Endothelial cell of umbilical vein (primary cell): ENCODE data around the gene SDK2. TPM values are rescaled to one million over a fixed set of nuclear protein-coding genes. Genes with fewer than 3 reads are reported as not detected.

Experiments used
- BruUV-seq: library from RNA; stranded (reverse); fragments of 400-500 nt; replicated peaks from 2 replicates; lab custom pipeline; 2021; lab: Mats Ljungman, UMichigan
- CTCF ChIA-PET: fragments of 300-600, 350-600 bp; sonication (Branson Sonifier 250); formaldehyde crosslinking; loops from one replicate; lab custom pipeline; 2021; ENCODE audit warnings: antibody characterized with exemption, inconsistent platforms; lab: Charles Lee
- POLR2A ChIA-PET: fragments of 300-600, 350-600 bp; sonication (Branson Sonifier 250); formaldehyde crosslinking; loops from one replicate; lab custom pipeline; 2021; ENCODE audit warnings: antibody characterized with exemption, inconsistent platforms; lab: Charles Lee
- DNase-seq: peaks from one replicate; pipeline ENCODE4 v3.0.0-alpha.2; 2011; ENCODE audit warnings: low read depth, low spot score
- FAIRE-seq: peaks from 2 replicates; lab custom pipeline; 2011; peaks lifted over from hg19 to GRCh38; lab: Jason Lieb, UNC
- H2AFZ ChIP-seq: 2 replicates; pipeline ENCODE4 v1.6.0; 2012; ENCODE audit warnings: low read depth, low read length, control low read depth, inconsistent platforms
- H3K27ac ChIP-seq: 2 replicates; pipeline ENCODE4 v1.5.1; 2011; ENCODE audit warnings: low read depth, mild to moderate bottlenecking, control low read depth, low read length, moderate library complexity; ENCODE audit not compliant: insufficient read depth
- H3K27me3 ChIP-seq, 2 experiments: 2 replicates each; pipeline versions ENCODE4 v1.6.0 to v1.6.1; 2011; ENCODE audit warnings: low read length in 2 of 2, mixed read lengths in 1 of 2; ENCODE audit not compliant: control insufficient read depth in 2 of 2, insufficient read depth in 2 of 2
- H3K36me3 ChIP-seq, 2 experiments: 2 replicates in 1 of 2; 3 replicates in 1 of 2; pipeline ENCODE4 v1.5.1; 2011; ENCODE audit warnings: low read length in 2 of 2, mild to moderate bottlenecking in 1 of 2, moderate library complexity in 1 of 2; ENCODE audit not compliant: control insufficient read depth in 2 of 2, insufficient read depth in 2 of 2; ENCODE audit errors: extremely low read depth in 1 of 2
- H3K4me1 ChIP-seq: 3 replicates; pipeline ENCODE4 v1.5.1; 2011; ENCODE audit warnings: mild to moderate bottlenecking, low read length; ENCODE audit not compliant: control insufficient read depth, insufficient read depth; ENCODE audit errors: extremely low read depth
- H3K4me2 ChIP-seq: 2 replicates; pipeline ENCODE4 v1.6.1; 2011; ENCODE audit warnings: low read length, control low read depth, mixed read lengths; ENCODE audit not compliant: insufficient read depth
- H3K4me3 ChIP-seq, 3 experiments: fragments of 200-600 bp in 1 of 3; sonication (generic), shearing (Covaris generic) in 1 of 3; replicated peaks in 1 of 3; 2 replicates each; pipeline ENCODE4 v1.5.1; 2011 to 2016; ENCODE audit warnings: control low read depth in 3 of 3, low read length in 3 of 3, mild to moderate bottlenecking in 2 of 3, inconsistent platforms in 1 of 3, low read depth in 1 of 3, moderate library complexity in 1 of 3; ENCODE audit not compliant: insufficient read depth in 1 of 3
- H3K79me2 ChIP-seq: 2 replicates; pipeline ENCODE4 v1.6.0; 2012; ENCODE audit warnings: low read length, inconsistent platforms; ENCODE audit not compliant: control insufficient read depth, insufficient read depth
- H3K9ac ChIP-seq: replicated peaks from 2 replicates; pipeline ENCODE3; 2011; ENCODE audit warnings: low read length, control low read depth; ENCODE audit not compliant: insufficient read depth; ENCODE audit errors: extremely low read depth
- H3K9me1 ChIP-seq: replicated peaks from 3 replicates; pipeline ENCODE4 v1.6.0; 2011; ENCODE audit warnings: mild to moderate bottlenecking, low read length; ENCODE audit not compliant: control insufficient read depth, insufficient read depth; ENCODE audit errors: extremely low read depth
- H3K9me3 ChIP-seq: replicated peaks from 2 replicates; pipeline ENCODE4 v1.5.1; 2012; ENCODE audit warnings: low read length, inconsistent platforms; ENCODE audit not compliant: control insufficient read depth, insufficient read depth
- H4K20me1 ChIP-seq: replicated peaks from 2 replicates; pipeline ENCODE3; 2011; ENCODE audit warnings: mild to moderate bottlenecking, low read length; ENCODE audit not compliant: control insufficient read depth, insufficient read depth; ENCODE audit errors: extremely low read depth
- CTCF ChIP-seq, 2 donors: IDR thresholded peaks; 1 replicate in 1 of 2; 2 replicates in 1 of 2; pipeline ENCODE4 v1.5.1; 2011; ENCODE audit warnings: low read length in 2 of 2, mild to moderate bottlenecking in 2 of 2, moderate library complexity in 2 of 2, control low read depth in 1 of 2, inconsistent platforms in 1 of 2, low read depth in 1 of 2; ENCODE audit not compliant: insufficient read depth in 1 of 2; ENCODE audit errors: extremely low read depth in 1 of 2
- EZH2 ChIP-seq: IDR thresholded peaks from 2 replicates; pipeline ENCODE4 v1.6.1; 2012; ENCODE audit warnings: borderline replicate concordance, low read depth, mild to moderate bottlenecking, moderate library complexity, low read length, inconsistent platforms; ENCODE audit not compliant: severe bottlenecking
- FOS ChIP-seq: IDR thresholded peaks from 2 replicates; pipeline ENCODE4 v1.6.1; 2011; ENCODE audit warnings: mild to moderate bottlenecking, low read length, moderate library complexity, borderline replicate concordance; ENCODE audit not compliant: insufficient read depth
- GATA2 ChIP-seq: IDR thresholded peaks from 2 replicates; pipeline ENCODE4 v1.7.0; 2011; ENCODE audit warnings: low read depth, mild to moderate bottlenecking, moderate library complexity, mixed read lengths, low read length; ENCODE audit not compliant: insufficient read length, insufficient read depth
- JUN ChIP-seq: IDR thresholded peaks from 2 replicates; pipeline ENCODE4 v1.6.1; 2011; ENCODE audit warnings: borderline replicate concordance, low read depth; ENCODE audit not compliant: insufficient read length, insufficient read depth
- MAX ChIP-seq: IDR thresholded peaks from 2 replicates; pipeline ENCODE4 v1.6.1; 2011; ENCODE audit not compliant: insufficient read depth, insufficient read length
- MYC ChIP-seq: IDR thresholded peaks from one replicate; pipeline ENCODE4 v1.6.1; 2011; ENCODE audit warnings: mild to moderate bottlenecking, low read depth, low read length
- POLR2A ChIP-seq: IDR thresholded peaks from 2 replicates; pipeline ENCODE4 v1.6.1; 2012; ENCODE audit warnings: low read depth, mild to moderate bottlenecking, control low read depth, low read length
- POLR2AphosphoS5 ChIP-seq: IDR thresholded peaks from 2 replicates; pipeline ENCODE4 v1.6.1; 2012; ENCODE audit warnings: low read depth, mild to moderate bottlenecking, control low read depth, low read length, moderate library complexity; ENCODE audit not compliant: insufficient read depth
- dilution Hi-C: fragments of 300-500 bp; cut with MboI; formaldehyde crosslinking; loops from one replicate; pipeline ENCODE4 v1.15.0; 2019; ENCODE audit warnings: low sequenced_read_pairs; ENCODE audit not compliant: extremely low pct_ligation_motif_present
- intact Hi-C: fragments of 100-400 bp; cut with micrococcal nuclease; formaldehyde crosslinking; loops from one replicate; pipeline ENCODE4 v1.10.0; 2022
- polyA plus RNA-seq, 4 experiments: library from polyadenylated mRNA; depleted of rRNA in 3 of 4; stranded (reverse) in 3 of 4; unstranded in 1 of 4; fragments of >200 nt; gene quantifications; 2 replicates each; pipeline versions ENCODE4 v1.2.1 to v1.2.3, GENCODE V29; 2011 to 2012; ENCODE audit warnings: missing spikeins in 1 of 4
- total RNA-seq: library from RNA; stranded (reverse); gene quantifications from 2 replicates; pipeline ENCODE4 v1.2.3, GENCODE V29; 2021

SDK2 gene
- total and polyA plus RNA-seq, 2 donors (not counting 3 experiments of a cell fraction or from before 2014, with no cell fraction given) = not detected

GRCh38 chr17:73465130-73465952, 178.9 kb downstream of the SDK2 start:
- CTCF ChIA-PET = no interaction called here
- no TSS peak for BruUV-seq
- FAIRE-seq = no peak

More at GRCh38 chr17:73465130-73465952, 178.9 kb downstream of the SDK2 start:
- no peak for TF ChIP-seq MAX
- no peak for TF ChIP-seq FOS
- no peak for TF ChIP-seq POLR2A
- TF ChIP-seq EZH2 = no peak
- TF ChIP-seq GATA2 = no peak
- TF ChIP-seq JUN = no peak
- no peak for TF ChIP-seq POLR2AphosphoS5
- TF ChIP-seq MYC = no peak
- no peak for TF ChIP-seq CTCF (IDR thresholded peaks at IDR 0.05; ENCODE audit: extremely low read depth in 1 of 2, insufficient read depth in 1 of 2, low read depth in 1 of 2, low read length in 2 of 2)
- Histone ChIP-seq H3K27ac (no peak overlapping the region), H4K20me1 (no peaks in the 10 kb centered on the region), H2AFZ (no peak overlapping the region), H3K36me3 (no peaks in the 10 kb centered on the region), H3K4me1 (no peaks in the 10 kb centered on the region), H3K4me2 (no peak overlapping the region), H3K9me3 (no peaks in the 10 kb centered on the region), H3K9ac (no peak overlapping the region), H3K79me2 (no peaks in the 10 kb centered on the region), H3K9me1 (no peaks in the 10 kb centered on the region), H3K4me3 (no peak overlapping the region), H3K27me3 (no peaks in the 10 kb centered on the region)
- dilution Hi-C loops = no loop called here
- intact Hi-C loops = no loop called here
- POLR2A ChIA-PET = no interaction called here
- no peak for DNase-seq
